H9 (cell line): ENCODE data around the gene ADGRB3. TPM values are rescaled to one million over a fixed set of nuclear protein-coding genes. Genes with fewer than 3 reads are reported as not detected.

Source experiments
- DNase-seq: peaks from one replicate; pipeline ENCODE4 v3.0.0-alpha.2; 2017
- H2AFZ ChIP-seq: one replicate; pipeline ENCODE4 v1.6.1; 2013; ENCODE audit warnings: mild to moderate bottlenecking, low read length, control low read depth, moderate library complexity
- H2AK5ac ChIP-seq: 2 replicates; pipeline ENCODE4 v1.6.1; 2013; ENCODE audit warnings: low read length, control low read depth, mixed read lengths; ENCODE audit not compliant: insufficient read length
- H2BK120ac ChIP-seq: one replicate; pipeline ENCODE4 v1.6.1; 2013; ENCODE audit warnings: low read depth, mild to moderate bottlenecking, low read length, control low read depth, inconsistent platforms; ENCODE audit not compliant: poor library complexity, severe bottlenecking
- H2BK12ac ChIP-seq: 2 replicates; pipeline ENCODE4 v1.6.1; 2013; ENCODE audit warnings: low read length, control low read depth, mixed read lengths, low read depth; ENCODE audit not compliant: insufficient read length
- H2BK15ac ChIP-seq: 2 replicates; pipeline ENCODE4 v1.6.1; 2013; ENCODE audit warnings: low read depth, low read length, control low read depth
- H2BK20ac ChIP-seq: one replicate; pipeline ENCODE4 v1.6.1; 2013; ENCODE audit warnings: low read depth, mild to moderate bottlenecking, low read length, control low read depth, inconsistent platforms; ENCODE audit not compliant: poor library complexity, severe bottlenecking
- H2BK5ac ChIP-seq: 2 replicates; pipeline ENCODE4 v1.6.1; 2013; ENCODE audit warnings: low read length, control low read depth, mixed read lengths; ENCODE audit not compliant: insufficient read length
- H3K14ac ChIP-seq: 2 replicates; pipeline ENCODE4 v1.6.1; 2013; ENCODE audit warnings: low read length, control low read depth; ENCODE audit not compliant: insufficient read depth
- H3K18ac ChIP-seq: 2 replicates; pipeline ENCODE4 v1.6.1; 2013; ENCODE audit warnings: low read depth, mild to moderate bottlenecking, mixed read lengths, low read length, control low read depth; ENCODE audit not compliant: insufficient read length
- H3K23ac ChIP-seq: 2 replicates; pipeline ENCODE4 v1.6.1; 2013; ENCODE audit warnings: low read length, control low read depth, mixed read lengths, low read depth; ENCODE audit not compliant: insufficient read length
- H3K23me2 ChIP-seq: 2 replicates; pipeline ENCODE4 v1.6.1; 2013; ENCODE audit warnings: low read depth, mild to moderate bottlenecking, mixed read lengths, low read length, control low read depth; ENCODE audit not compliant: insufficient read length, poor library complexity, severe bottlenecking
- H3K27ac ChIP-seq: 2 replicates; pipeline ENCODE4 v1.5.1; 2013; ENCODE audit warnings: low read length, control low read depth, mixed read lengths, low read depth; ENCODE audit not compliant: insufficient read length
- H3K27me3 ChIP-seq: 2 replicates; pipeline ENCODE4 v1.6.1; 2013; ENCODE audit warnings: low read length, control low read depth, inconsistent platforms; ENCODE audit not compliant: insufficient read depth
- H3K4ac ChIP-seq: 2 replicates; pipeline ENCODE4 v1.6.1; 2013; ENCODE audit warnings: low read depth, mild to moderate bottlenecking, control low read depth, inconsistent platforms, low read length, moderate library complexity
- H3K4me1 ChIP-seq: 2 replicates; pipeline ENCODE4 v1.6.1; 2013; ENCODE audit warnings: low read length, control low read depth, inconsistent platforms; ENCODE audit not compliant: insufficient read depth
- H3K4me2 ChIP-seq: 2 replicates; pipeline ENCODE4 v1.6.1; 2013; ENCODE audit warnings: low read length, control low read depth, mixed read lengths; ENCODE audit not compliant: insufficient read length, insufficient read depth
- H3K56ac ChIP-seq: 2 replicates; pipeline ENCODE4 v1.6.1; 2013; ENCODE audit warnings: low read depth, mild to moderate bottlenecking, mixed read lengths, low read length, control low read depth; ENCODE audit not compliant: insufficient read length
- H3K79me1 ChIP-seq: 2 replicates; pipeline ENCODE4 v1.6.1; 2013; ENCODE audit warnings: low read depth, mild to moderate bottlenecking, moderate library complexity, low read length, control low read depth, inconsistent platforms; ENCODE audit not compliant: insufficient read depth, poor library complexity, severe bottlenecking
- H3K79me2 ChIP-seq: 2 replicates; pipeline ENCODE4 v1.6.1; 2013; ENCODE audit warnings: low read length, control low read depth, inconsistent platforms; ENCODE audit not compliant: insufficient read depth
- H3K9ac ChIP-seq: 2 replicates; pipeline ENCODE4 v1.6.1; 2013; ENCODE audit warnings: low read length, control low read depth, mixed read lengths; ENCODE audit not compliant: insufficient read length; ENCODE audit errors: extremely low read depth
- H3K9me3 ChIP-seq: one replicate; pipeline ENCODE4 v1.6.1; 2013; ENCODE audit warnings: low read depth, low read length, inconsistent platforms; ENCODE audit not compliant: control insufficient read depth
- H3T11ph ChIP-seq: one replicate; pipeline ENCODE4 v1.6.1; 2013; ENCODE audit warnings: mild to moderate bottlenecking, low read length, control low read depth, inconsistent platforms
- H4K20me1 ChIP-seq: one replicate; pipeline ENCODE4 v1.6.1; 2013; ENCODE audit not compliant: control insufficient read depth, insufficient read length, insufficient read depth
- H4K5ac ChIP-seq: 2 replicates; pipeline ENCODE4 v1.6.1; 2013; ENCODE audit warnings: low read depth, mild to moderate bottlenecking, mixed read lengths, low read length, control low read depth; ENCODE audit not compliant: insufficient read length
- H4K8ac ChIP-seq: replicated peaks from 2 replicates; pipeline ENCODE4 v1.6.1; 2013; ENCODE audit warnings: low read length, control low read depth, mixed read lengths, low read depth; ENCODE audit not compliant: insufficient read length
- H4K91ac ChIP-seq: 2 replicates; pipeline ENCODE4 v1.6.1; 2013; ENCODE audit warnings: low read depth, mild to moderate bottlenecking, moderate library complexity, mixed read lengths, low read length, control low read depth; ENCODE audit not compliant: insufficient read length
- H3K27ac Mint-ChIP-seq, 3 experiments: 2 replicates in 2 of 3; 3 replicates in 1 of 3; pipeline ENCODE4 v1.8.0; 2020 to 2021; ENCODE audit warnings: mixed read lengths in 3 of 3, mild to moderate bottlenecking in 1 of 3, moderate library complexity in 1 of 3
- H3K27me3 Mint-ChIP-seq: 2 replicates; pipeline ENCODE4 v1.8.0; 2021; ENCODE audit warnings: low read depth, mild to moderate bottlenecking, moderate library complexity, mixed read lengths
- H3K36me3 Mint-ChIP-seq, 3 experiments: 2 replicates in 2 of 3; 3 replicates in 1 of 3; pipeline ENCODE4 v1.8.0; 2020 to 2021; ENCODE audit warnings: low read depth in 3 of 3, mixed read lengths in 3 of 3; ENCODE audit not compliant: insufficient read depth in 1 of 3
- H3K4me1 Mint-ChIP-seq, 2 experiments: 2 replicates each; pipeline ENCODE4 v1.8.0; 2020; ENCODE audit warnings: mixed read lengths in 2 of 2
- H3K4me3 Mint-ChIP-seq, 2 experiments: 2 replicates in 1 of 2; 3 replicates in 1 of 2; pipeline ENCODE4 v1.8.0; 2020 to 2021; ENCODE audit warnings: mild to moderate bottlenecking in 2 of 2, mixed read lengths in 2 of 2, moderate library complexity in 1 of 2
- H3K9me3 Mint-ChIP-seq, 2 experiments: 2 replicates in 1 of 2; 3 replicates in 1 of 2; pipeline ENCODE4 v1.8.0; 2020; ENCODE audit warnings: mild to moderate bottlenecking in 2 of 2, mixed read lengths in 2 of 2, moderate library complexity in 1 of 2
- WGBS: extraction: QIAGEN DNeasy Blood & Tissue Kit; methylation state at CpG from one replicate; pipeline ENCODE4 v1.1.7; 2013; ENCODE audit warnings: missing lambda C conversion rate, low lambda C conversion rate, mixed read lengths; ENCODE audit not compliant: insufficient read length; ENCODE audit errors: extremely low coverage; 5-methylcytosine and 5-hydroxymethylcytosine counted together
- total RNA-seq: library from RNA; stranded (reverse); gene quantifications from 2 replicates; pipeline ENCODE4 v1.2.1, GENCODE V29; 2021
- TF ChIP-seq, protein P1 (sequence below): fragments of 200-600 bp; sonication (generic); conservative IDR thresholded peaks from 3 replicates; pipeline ENCODE4 v1.8.0; 2021; ENCODE audit warnings: antibody characterized with exemption, mild to moderate bottlenecking

The ADGRB3 gene
- total RNA-seq, 1 experiment from 2014 or later = 0.37 TPM

DNA sequence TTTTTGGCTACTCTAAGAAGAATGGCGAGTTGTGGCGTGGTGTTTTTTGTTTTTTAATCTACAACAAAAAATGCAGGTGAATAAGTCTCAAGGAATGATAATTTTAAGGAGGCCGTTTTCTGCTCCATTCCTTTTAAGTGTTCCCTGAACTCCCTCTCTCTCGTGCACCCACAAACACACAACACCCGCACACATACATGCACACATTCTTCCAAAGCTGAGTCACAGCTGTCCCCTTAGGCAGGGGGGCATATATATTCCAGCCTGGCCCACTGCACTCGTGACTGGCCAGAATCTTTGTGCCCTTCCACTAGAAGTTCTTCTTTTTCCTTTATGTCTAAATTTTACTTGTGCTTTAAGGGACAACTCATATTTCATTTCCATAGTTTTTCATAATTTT lies 756.0 kb downstream of the ADGRB3 start:
- no peaks in the 10 kb centered on the region for H3K79me2 ChIP-seq
- no CpG with 5 or more reads among the region's 6 CpGs for WGBS
- no peaks in the 10 kb centered on the region for H3K36me3 Mint-ChIP-seq
- no peak overlapping the region for H2AK5ac ChIP-seq
- no peak overlapping the region for H3T11ph ChIP-seq
- H3K18ac ChIP-seq = no peak overlapping the region
- no peak overlapping the region for H3K23ac ChIP-seq
- H3K27me3 Mint-ChIP-seq = no peaks in the 10 kb centered on the region
- H3K4me1 Mint-ChIP-seq = peaks cover 3 to 4% of the 10 kb centered on the region in 2 experiments
- H3K9ac ChIP-seq = no peak overlapping the region
- H3K14ac ChIP-seq = no peak overlapping the region
- no peak overlapping the region for H4K91ac ChIP-seq
- no peak for DNase-seq
- no peak overlapping the region for H2BK20ac ChIP-seq
- H3K4me2 ChIP-seq = no peak overlapping the region
- no peaks in the 10 kb centered on the region for H3K79me1 ChIP-seq
- no peaks in the 10 kb centered on the region for H3K23me2 ChIP-seq
- H3K4me1 ChIP-seq = no peaks in the 10 kb centered on the region
- no peak overlapping the region for H3K56ac ChIP-seq
- no peak overlapping the region for H2AFZ ChIP-seq
- no peaks in the 10 kb centered on the region for H3K9me3 ChIP-seq
- no peak overlapping the region for H4K8ac ChIP-seq
- no peaks in the 10 kb centered on the region for H4K20me1 ChIP-seq
- H3K27me3 ChIP-seq = no peaks in the 10 kb centered on the region
- H3K27ac Mint-ChIP-seq = no peak overlapping the region
- no peak overlapping the region for H2BK12ac ChIP-seq
- TF ChIP-seq, protein P1, sequence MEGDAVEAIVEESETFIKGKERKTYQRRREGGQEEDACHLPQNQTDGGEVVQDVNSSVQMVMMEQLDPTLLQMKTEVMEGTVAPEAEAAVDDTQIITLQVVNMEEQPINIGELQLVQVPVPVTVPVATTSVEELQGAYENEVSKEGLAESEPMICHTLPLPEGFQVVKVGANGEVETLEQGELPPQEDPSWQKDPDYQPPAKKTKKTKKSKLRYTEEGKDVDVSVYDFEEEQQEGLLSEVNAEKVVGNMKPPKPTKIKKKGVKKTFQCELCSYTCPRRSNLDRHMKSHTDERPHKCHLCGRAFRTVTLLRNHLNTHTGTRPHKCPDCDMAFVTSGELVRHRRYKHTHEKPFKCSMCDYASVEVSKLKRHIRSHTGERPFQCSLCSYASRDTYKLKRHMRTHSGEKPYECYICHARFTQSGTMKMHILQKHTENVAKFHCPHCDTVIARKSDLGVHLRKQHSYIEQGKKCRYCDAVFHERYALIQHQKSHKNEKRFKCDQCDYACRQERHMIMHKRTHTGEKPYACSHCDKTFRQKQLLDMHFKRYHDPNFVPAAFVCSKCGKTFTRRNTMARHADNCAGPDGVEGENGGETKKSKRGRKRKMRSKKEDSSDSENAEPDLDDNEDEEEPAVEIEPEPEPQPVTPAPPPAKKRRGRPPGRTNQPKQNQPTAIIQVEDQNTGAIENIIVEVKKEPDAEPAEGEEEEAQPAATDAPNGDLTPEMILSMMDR = no peak
- H2BK5ac ChIP-seq = no peak overlapping the region
- no peak overlapping the region for H4K5ac ChIP-seq
- H3K27ac ChIP-seq = no peak overlapping the region
- H2BK15ac ChIP-seq = no peak overlapping the region
- no peaks in the 10 kb centered on the region for H3K9me3 Mint-ChIP-seq
- H3K4ac ChIP-seq = no peak overlapping the region
- H3K4me3 Mint-ChIP-seq = no peak overlapping the region
- no peak overlapping the region for H2BK120ac ChIP-seq
